ENCODE data around the gene GPC5. TPM values are rescaled to one million over a fixed set of nuclear protein-coding genes. Genes with fewer than 3 reads are reported as not detected.

Gene GPC5
- polyA plus RNA-seq, 2 donors: not detected

- no peak overlapping the region for H3K27ac ChIP-seq (ENCODE audit: low read depth in 2 of 2, low read length in 1 of 2)
- H3K9me3 ChIP-seq (ENCODE audit: control insufficient read depth in 2 of 2, insufficient read depth in 1 of 2, low read depth in 1 of 2, low read length in 1 of 2): peaks cover 0 to 3% of the 10 kb centered on the region in 2 donors
- H3K27me3 ChIP-seq (ENCODE audit: control insufficient read depth in 1 of 2, insufficient read depth in 2 of 2, low read length in 2 of 2): no peaks in the 10 kb centered on the region
- H3K36me3 ChIP-seq (ENCODE audit: control insufficient read depth in 2 of 2, insufficient read depth in 2 of 2, low read length in 1 of 2): no peaks in the 10 kb centered on the region
- no peak overlapping the region for H3K4me3 ChIP-seq (ENCODE audit: low read depth in 1 of 2, low read length in 2 of 2)
- H3K4me1 ChIP-seq (ENCODE audit: control insufficient read depth in 2 of 2, insufficient read depth in 2 of 2, low read length in 1 of 2): no peaks in the 10 kb centered on the region
Observed at GRCh38 chr13:92657565-92657964, 1259.1 kb downstream of the GPC5 start.

- Histone ChIP-seq H3K36me3 (ENCODE audit: control insufficient read depth in 2 of 2, insufficient read depth in 2 of 2, low read length in 1 of 2) (no peaks in the 10 kb centered on the region), H3K4me3 (ENCODE audit: low read depth in 1 of 2, low read length in 2 of 2) (no peak overlapping the region), H3K9me3 (ENCODE audit: control insufficient read depth in 2 of 2, insufficient read depth in 1 of 2, low read depth in 1 of 2, low read length in 1 of 2) (peaks cover 0 to 3% of the 10 kb centered on the region in 2 donors), H3K27me3 (ENCODE audit: control insufficient read depth in 1 of 2, insufficient read depth in 2 of 2, low read length in 2 of 2) (no peaks in the 10 kb centered on the region), H3K27ac (ENCODE audit: low read depth in 2 of 2, low read length in 1 of 2) (no peak overlapping the region), H3K4me1 (ENCODE audit: control insufficient read depth in 2 of 2, insufficient read depth in 2 of 2, low read length in 1 of 2) (no peaks in the 10 kb centered on the region)
- 77 to 90% methylated on average over 5 of the region's 5 CpGs for WGBS, 2 donors
Observed at GRCh38 chr13:92658293-92658692, 1259.9 kb downstream of the GPC5 start.

- Histone ChIP-seq H3K4me3 (ENCODE audit: low read depth in 1 of 2, low read length in 2 of 2) (no peak overlapping the region), H3K4me1 (ENCODE audit: control insufficient read depth in 2 of 2, insufficient read depth in 2 of 2, low read length in 1 of 2) (no peaks in the 10 kb centered on the region), H3K27me3 (ENCODE audit: control insufficient read depth in 1 of 2, insufficient read depth in 2 of 2, low read length in 2 of 2) (no peaks in the 10 kb centered on the region), H3K27ac (ENCODE audit: low read depth in 2 of 2, low read length in 1 of 2) (no peak overlapping the region), H3K36me3 (ENCODE audit: control insufficient read depth in 2 of 2, insufficient read depth in 2 of 2, low read length in 1 of 2) (no peaks in the 10 kb centered on the region), H3K9me3 (ENCODE audit: control insufficient read depth in 2 of 2, insufficient read depth in 1 of 2, low read depth in 1 of 2, low read length in 1 of 2) (peaks cover 0 to 3% of the 10 kb centered on the region in 2 donors)
- WGBS, 2 donors: 85 to 97% methylated on average over 1 of the region's 1 CpG
Observed at GRCh38 chr13:92661406-92661805, 1263.0 kb downstream of the GPC5 start.

DNA sequence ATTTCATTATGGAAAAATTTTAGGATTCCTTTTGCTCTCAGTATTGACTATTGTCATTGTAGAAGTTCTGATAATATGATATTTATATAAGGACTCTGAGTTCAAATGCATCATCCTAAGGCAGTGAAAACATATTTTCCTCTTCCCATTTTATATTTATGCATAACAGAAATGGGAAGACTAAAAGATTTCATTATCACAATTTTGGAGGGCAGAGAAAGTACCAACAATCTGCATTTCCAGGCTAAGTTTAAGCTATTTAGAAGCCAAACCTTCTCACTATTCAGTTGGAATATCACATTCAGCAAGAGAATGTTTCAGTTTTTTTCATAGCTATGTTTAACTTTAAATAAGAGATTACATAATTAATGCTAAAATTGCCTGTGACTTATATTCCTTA is 1269.7 kb downstream of the GPC5 start:
- Histone ChIP-seq H3K27me3 (ENCODE audit: control insufficient read depth in 1 of 2, insufficient read depth in 2 of 2, low read length in 2 of 2) (no peaks in the 10 kb centered on the region), H3K27ac (ENCODE audit: low read depth in 2 of 2, low read length in 1 of 2) (no peak overlapping the region), H3K36me3 (ENCODE audit: control insufficient read depth in 2 of 2, insufficient read depth in 2 of 2, low read length in 1 of 2) (no peaks in the 10 kb centered on the region), H3K9me3 (ENCODE audit: control insufficient read depth in 2 of 2, insufficient read depth in 1 of 2, low read depth in 1 of 2, low read length in 1 of 2) (no peaks in the 10 kb centered on the region), H3K4me1 (ENCODE audit: control insufficient read depth in 2 of 2, insufficient read depth in 2 of 2, low read length in 1 of 2) (no peaks in the 10 kb centered on the region), H3K4me3 (ENCODE audit: low read depth in 1 of 2, low read length in 2 of 2) (no peak overlapping the region)

- WGBS, 2 donors: 86 to 92% methylated on average over 2 of the region's 2 CpGs
- no peak overlapping the region for H3K4me3 ChIP-seq (ENCODE audit: low read depth in 1 of 2, low read length in 2 of 2)
- H3K9me3 ChIP-seq (ENCODE audit: control insufficient read depth in 2 of 2, insufficient read depth in 1 of 2, low read depth in 1 of 2, low read length in 1 of 2): no peaks in the 10 kb centered on the region
- no peaks in the 10 kb centered on the region for H3K27me3 ChIP-seq (ENCODE audit: control insufficient read depth in 1 of 2, insufficient read depth in 2 of 2, low read length in 2 of 2)
- H3K27ac ChIP-seq (ENCODE audit: low read depth in 2 of 2, low read length in 1 of 2): no peak overlapping the region
- no peaks in the 10 kb centered on the region for H3K4me1 ChIP-seq (ENCODE audit: control insufficient read depth in 2 of 2, insufficient read depth in 2 of 2, low read length in 1 of 2)
- no peaks in the 10 kb centered on the region for H3K36me3 ChIP-seq (ENCODE audit: control insufficient read depth in 2 of 2, insufficient read depth in 2 of 2, low read length in 1 of 2)
Observed at GRCh38 chr13:92670096-92670495, 1271.7 kb downstream of the GPC5 start.

GRCh38 chr13:92671821-92672220 is 1273.4 kb downstream of the GPC5 start:
- Histone ChIP-seq H3K4me1 (ENCODE audit: control insufficient read depth in 2 of 2, insufficient read depth in 2 of 2, low read length in 1 of 2) (no peaks in the 10 kb centered on the region), H3K9me3 (ENCODE audit: control insufficient read depth in 2 of 2, insufficient read depth in 1 of 2, low read depth in 1 of 2, low read length in 1 of 2) (no peaks in the 10 kb centered on the region), H3K27ac (ENCODE audit: low read depth in 2 of 2, low read length in 1 of 2) (no peak overlapping the region), H3K4me3 (ENCODE audit: low read depth in 1 of 2, low read length in 2 of 2) (no peak overlapping the region), H3K36me3 (ENCODE audit: control insufficient read depth in 2 of 2, insufficient read depth in 2 of 2, low read length in 1 of 2) (no peaks in the 10 kb centered on the region), H3K27me3 (ENCODE audit: control insufficient read depth in 1 of 2, insufficient read depth in 2 of 2, low read length in 2 of 2) (no peaks in the 10 kb centered on the region)
- 62 to 76% methylated on average over 2 of the region's 2 CpGs for WGBS, 2 donors

DNA sequence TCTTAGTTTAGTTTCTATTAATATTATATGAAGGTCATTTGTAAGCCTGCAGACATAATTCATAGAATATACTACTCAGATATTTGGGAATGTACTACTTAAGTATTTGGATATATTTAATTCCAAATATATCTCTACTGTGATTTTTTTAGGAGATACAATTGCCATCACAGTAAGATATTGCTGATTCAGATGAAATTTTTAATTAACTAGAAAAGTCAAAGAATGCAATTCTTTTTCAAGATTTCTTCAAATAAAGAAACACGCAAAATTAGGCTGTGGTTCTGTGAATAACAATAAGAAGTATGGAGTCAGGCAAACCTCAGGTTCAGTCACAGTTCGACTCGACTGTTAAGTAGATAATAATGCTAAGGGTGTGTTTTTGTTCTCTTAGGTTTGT is 1277.8 kb downstream of the GPC5 start:
- Histone ChIP-seq H3K27me3 (ENCODE audit: control insufficient read depth in 1 of 2, insufficient read depth in 2 of 2, low read length in 2 of 2) (no peaks in the 10 kb centered on the region), H3K9me3 (ENCODE audit: control insufficient read depth in 2 of 2, insufficient read depth in 1 of 2, low read depth in 1 of 2, low read length in 1 of 2) (no peaks in the 10 kb centered on the region), H3K4me1 (ENCODE audit: control insufficient read depth in 2 of 2, insufficient read depth in 2 of 2, low read length in 1 of 2) (no peaks in the 10 kb centered on the region), H3K4me3 (ENCODE audit: low read depth in 1 of 2, low read length in 2 of 2) (no peak overlapping the region), H3K36me3 (ENCODE audit: control insufficient read depth in 2 of 2, insufficient read depth in 2 of 2, low read length in 1 of 2) (no peaks in the 10 kb centered on the region), H3K27ac (ENCODE audit: low read depth in 2 of 2, low read length in 1 of 2) (no peak overlapping the region)
- 74 to 82% methylated on average over 3 of the region's 3 CpGs for WGBS, 2 donors

- H3K4me1 ChIP-seq (ENCODE audit: control insufficient read depth in 2 of 2, insufficient read depth in 2 of 2, low read length in 1 of 2): no peaks in the 10 kb centered on the region
- H3K4me3 ChIP-seq (ENCODE audit: low read depth in 1 of 2, low read length in 2 of 2): no peak overlapping the region
- no peaks in the 10 kb centered on the region for H3K27me3 ChIP-seq (ENCODE audit: control insufficient read depth in 1 of 2, insufficient read depth in 2 of 2, low read length in 2 of 2)
- no peaks in the 10 kb centered on the region for H3K9me3 ChIP-seq (ENCODE audit: control insufficient read depth in 2 of 2, insufficient read depth in 1 of 2, low read depth in 1 of 2, low read length in 1 of 2)
- no peaks in the 10 kb centered on the region for H3K36me3 ChIP-seq (ENCODE audit: control insufficient read depth in 2 of 2, insufficient read depth in 2 of 2, low read length in 1 of 2)
- H3K27ac ChIP-seq (ENCODE audit: low read depth in 2 of 2, low read length in 1 of 2): no peak overlapping the region
- 32 to 37% methylated on average over 4 of the region's 4 CpGs for WGBS, 2 donors
Observed at GRCh38 chr13:92677571-92677970, 1279.2 kb downstream of the GPC5 start.

- H3K27ac ChIP-seq (ENCODE audit: low read depth in 2 of 2, low read length in 1 of 2): no peak overlapping the region
- H3K9me3 ChIP-seq (ENCODE audit: control insufficient read depth in 2 of 2, insufficient read depth in 1 of 2, low read depth in 1 of 2, low read length in 1 of 2): no peaks in the 10 kb centered on the region
- no peaks in the 10 kb centered on the region for H3K36me3 ChIP-seq (ENCODE audit: control insufficient read depth in 2 of 2, insufficient read depth in 2 of 2, low read length in 1 of 2)
- H3K4me1 ChIP-seq (ENCODE audit: control insufficient read depth in 2 of 2, insufficient read depth in 2 of 2, low read length in 1 of 2): no peaks in the 10 kb centered on the region
- 94 to 97% methylated on average over 7 of the region's 7 CpGs for WGBS, 2 donors
- no peak overlapping the region for H3K4me3 ChIP-seq (ENCODE audit: low read depth in 1 of 2, low read length in 2 of 2)
- no peaks in the 10 kb centered on the region for H3K27me3 ChIP-seq (ENCODE audit: control insufficient read depth in 1 of 2, insufficient read depth in 2 of 2, low read length in 2 of 2)
Observed at GRCh38 chr13:92679602-92680001, 1281.2 kb downstream of the GPC5 start.

GRCh38 chr13:92681239-92681638 is 1282.8 kb downstream of the GPC5 start:
- H3K4me1 ChIP-seq (ENCODE audit: control insufficient read depth in 2 of 2, insufficient read depth in 2 of 2, low read length in 1 of 2): no peaks in the 10 kb centered on the region
- H3K27ac ChIP-seq (ENCODE audit: low read depth in 2 of 2, low read length in 1 of 2): no peak overlapping the region
- H3K36me3 ChIP-seq (ENCODE audit: control insufficient read depth in 2 of 2, insufficient read depth in 2 of 2, low read length in 1 of 2): no peaks in the 10 kb centered on the region
- H3K9me3 ChIP-seq (ENCODE audit: control insufficient read depth in 2 of 2, insufficient read depth in 1 of 2, low read depth in 1 of 2, low read length in 1 of 2): no peaks in the 10 kb centered on the region
- no peaks in the 10 kb centered on the region for H3K27me3 ChIP-seq (ENCODE audit: control insufficient read depth in 1 of 2, insufficient read depth in 2 of 2, low read length in 2 of 2)
- WGBS, 2 donors: 74 to 76% methylated on average over 4 of the region's 4 CpGs
- no peak overlapping the region for H3K4me3 ChIP-seq (ENCODE audit: low read depth in 1 of 2, low read length in 2 of 2)

All from esophagus (tissue), 2 donors.